ENCODE measurements around the gene FRMD4A. TPM values are rescaled to one million over a fixed set of nuclear protein-coding genes. Genes with fewer than 3 reads are reported as not detected.

FRMD4A gene
- total and polyA plus RNA-seq, 2 of the 4 experiments (the other 2 are of a cell fraction) = 30.3 to 68.8 TPM

DNA sequence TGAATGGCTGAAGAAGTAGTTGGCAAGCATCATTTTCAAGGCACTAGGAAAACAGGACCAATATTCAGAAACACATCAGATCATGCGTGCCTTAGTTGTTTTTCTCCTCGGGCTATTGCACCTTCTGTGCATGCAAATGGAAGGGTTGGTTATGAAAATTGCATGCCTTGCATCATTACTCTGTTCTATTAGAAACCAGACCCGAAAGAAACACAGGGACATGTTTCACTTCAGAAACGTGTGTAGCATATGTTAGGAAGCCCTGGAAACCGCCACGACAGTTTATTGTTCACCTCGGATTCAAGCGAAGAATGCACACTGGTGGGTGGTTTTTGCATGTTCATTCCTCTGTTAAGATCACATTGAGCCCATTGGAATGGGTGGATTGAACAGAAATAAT, 214.7 kb downstream of the FRMD4A start:
- no peaks in the 10 kb centered on the region for H3K36me3 ChIP-seq (ENCODE audit: control insufficient read depth, insufficient read depth, low read length)
- no peak overlapping the region for H2BK5ac ChIP-seq (ENCODE audit: low read depth, low read length, poor library complexity, severe bottlenecking)

More for the DNA sequence above, 214.7 kb downstream of the FRMD4A start:
- H3K9ac ChIP-seq (ENCODE audit: low read depth, low read length) = no peak overlapping the region
- no peak for TF ChIP-seq RAD21 (IDR thresholded peaks at IDR 0.05; ENCODE audit: low read length)
- no peak for TF ChIP-seq NFE2L2 (IDR thresholded peaks at IDR 0.05; ENCODE audit: low read depth, low read length)
- TF ChIP-seq, protein P1, sequence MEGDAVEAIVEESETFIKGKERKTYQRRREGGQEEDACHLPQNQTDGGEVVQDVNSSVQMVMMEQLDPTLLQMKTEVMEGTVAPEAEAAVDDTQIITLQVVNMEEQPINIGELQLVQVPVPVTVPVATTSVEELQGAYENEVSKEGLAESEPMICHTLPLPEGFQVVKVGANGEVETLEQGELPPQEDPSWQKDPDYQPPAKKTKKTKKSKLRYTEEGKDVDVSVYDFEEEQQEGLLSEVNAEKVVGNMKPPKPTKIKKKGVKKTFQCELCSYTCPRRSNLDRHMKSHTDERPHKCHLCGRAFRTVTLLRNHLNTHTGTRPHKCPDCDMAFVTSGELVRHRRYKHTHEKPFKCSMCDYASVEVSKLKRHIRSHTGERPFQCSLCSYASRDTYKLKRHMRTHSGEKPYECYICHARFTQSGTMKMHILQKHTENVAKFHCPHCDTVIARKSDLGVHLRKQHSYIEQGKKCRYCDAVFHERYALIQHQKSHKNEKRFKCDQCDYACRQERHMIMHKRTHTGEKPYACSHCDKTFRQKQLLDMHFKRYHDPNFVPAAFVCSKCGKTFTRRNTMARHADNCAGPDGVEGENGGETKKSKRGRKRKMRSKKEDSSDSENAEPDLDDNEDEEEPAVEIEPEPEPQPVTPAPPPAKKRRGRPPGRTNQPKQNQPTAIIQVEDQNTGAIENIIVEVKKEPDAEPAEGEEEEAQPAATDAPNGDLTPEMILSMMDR (conservative IDR thresholded peaks at IDR 0.05; ENCODE audit: low read depth, low read length) = no peak
- no peak for TF ChIP-seq RCOR1 (IDR thresholded peaks at IDR 0.05; ENCODE audit: insufficient replicate concordance, low read length)
- no peak for TF ChIP-seq BHLHE40 (IDR thresholded peaks at IDR 0.05; ENCODE audit: low read depth, low read length)
- TF ChIP-seq RFX5 (IDR thresholded peaks at IDR 0.05; ENCODE audit: low read depth, low read length) = no peak
- TF ChIP-seq FOS (IDR thresholded peaks at IDR 0.05; ENCODE audit: low read depth, low read length) = no peak
- H4K8ac ChIP-seq (ENCODE audit: low read depth in 2 of 2, low read length in 2 of 2) = no peak overlapping the region
- no peak overlapping the region for H3K4me3 ChIP-seq (ENCODE audit: insufficient read depth, low read depth, low read length)
- peaks cover 10% of the 10 kb centered on the region for H3K27me3 ChIP-seq (ENCODE audit: control insufficient read depth, insufficient read depth, low read length)
- no peak overlapping the region for H4K91ac ChIP-seq (ENCODE audit: insufficient read depth, low read depth, low read length)
- DNase-seq (no peak), ATAC-seq (ENCODE audit: low read depth) (no peak)
- H3K9me1 ChIP-seq (ENCODE audit: insufficient read depth, low read length) = no peaks in the 10 kb centered on the region
- no peak overlapping the region for H3K14ac ChIP-seq (replicated peaks; ENCODE audit: low read depth, low read length)
- no peak overlapping the region for H3K27ac ChIP-seq (ENCODE audit: insufficient read depth, low read length)
- H3K4me1 ChIP-seq (ENCODE audit: control insufficient read depth, insufficient read depth, low read length) = no peaks in the 10 kb centered on the region
- H2BK120ac ChIP-seq (ENCODE audit: low read depth, low read length) = no peak overlapping the region
- H3K23ac ChIP-seq (ENCODE audit: low read depth, low read length) = no peak overlapping the region
- intact Hi-C loops (cut with micrococcal nuclease) (no loop called here), in situ Hi-C loops (cut with MboI; ENCODE audit: low sequenced_read_pairs) (no loop called here), dilution Hi-C loops (cut with HindIII; ENCODE audit: low sequenced_read_pairs, unreplicated experiment) (no loop called here)
- H2AK9ac ChIP-seq (replicated peaks; ENCODE audit: low read depth, low read length, poor library complexity) = no peak overlapping the region
- no peak overlapping the region for H3K18ac ChIP-seq (ENCODE audit: low read depth, low read length)
- no peak overlapping the region for H2BK15ac ChIP-seq (ENCODE audit: low read depth, low read length)
- no TSS peak for BruUV-seq (replicated peaks)
- no peak overlapping the region for H4K5ac ChIP-seq (ENCODE audit: low read depth, low read length)
- CTCF ChIA-PET = no interaction called here
- no peak overlapping the region for H3K56ac ChIP-seq (ENCODE audit: extremely low read depth, insufficient read depth, low read length)
- H3K9me3 ChIP-seq (ENCODE audit: control insufficient read depth, insufficient read depth, low read length) = no peaks in the 10 kb centered on the region
- no peaks in the 10 kb centered on the region for H3K79me1 ChIP-seq (ENCODE audit: low read depth in 1 of 2, low read length in 2 of 2)
- no peak overlapping the region for H2BK20ac ChIP-seq (ENCODE audit: low read depth, low read length)
- POLR2A ChIA-PET (ENCODE audit: unreplicated experiment) = no interaction called here
- no peak overlapping the region for H2AK5ac ChIP-seq (ENCODE audit: low read depth, low read length)
- H2AFZ ChIP-seq (replicated peaks; ENCODE audit: low read length, poor library complexity) = no peak overlapping the region
- WGBS, 2 experiments (ENCODE audit: extremely low coverage in 2 of 2, insufficient read length in 1 of 2) = 92% methylated on average over 6 of the region's 8 CpGs; no CpG with 5 or more reads in 1 of the 2 experiments
- H3K4me2 ChIP-seq (ENCODE audit: low read depth, low read length) = no peak overlapping the region
- H3K4ac ChIP-seq (ENCODE audit: low read depth, low read length) = no peak overlapping the region
- H4K20me1 ChIP-seq (ENCODE audit: insufficient read depth, low read length) = no peaks in the 10 kb centered on the region

All from IMR-90 (cell line).